ENCODE measurements around the gene NPIPB12.
"Not testable (repeated sequence)": the region's sequence is repeated elsewhere in the genome, so short reads cannot be mapped to it uniquely, and the experiment has no call there.

Gene NPIPB12

DNA sequence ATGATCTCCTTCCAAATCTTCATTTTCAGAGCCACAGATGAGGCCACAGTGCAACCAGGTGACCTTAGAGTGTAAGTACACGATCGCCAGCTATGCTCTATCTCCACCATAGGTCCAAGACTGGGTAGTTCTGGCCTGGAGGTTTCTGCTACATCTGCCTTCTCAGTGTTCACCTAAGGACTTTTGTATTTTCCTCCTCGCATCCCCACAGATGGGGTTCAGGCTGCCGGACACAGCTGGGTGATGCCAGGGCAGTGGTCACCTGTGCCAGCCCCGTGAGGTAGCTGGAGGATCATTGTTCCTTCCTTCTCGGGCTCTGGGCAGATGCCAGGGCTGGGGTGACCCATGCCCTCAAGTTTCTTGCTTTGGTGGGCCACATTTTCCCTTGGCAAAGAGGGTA lies at the start of gene NPIPB12:
Gene NPIPB12, minus strand, starts transcription at position 101 of the 400 bp plus-strand sequence.
- not testable (repeated sequence) for H3K79me2 ChIP-seq (ENCODE audit: low read length); H4K20me1 ChIP-seq (ENCODE audit: insufficient read depth, low read length); H3K9me3 ChIP-seq (ENCODE audit: insufficient read depth, low read length); H2AFZ ChIP-seq (ENCODE audit: low read depth, low read length); H3K4me1 ChIP-seq (ENCODE audit: low read length); H3K4me2 ChIP-seq (ENCODE audit: low read length); H3K27me3 ChIP-seq (ENCODE audit: low read depth, low read length); H3K9ac ChIP-seq (ENCODE audit: low read length); H3K27ac ChIP-seq (ENCODE audit: low read length); H3K4me3 ChIP-seq (ENCODE audit: low read length); H3K36me3 ChIP-seq (replicated peaks; ENCODE audit: low read depth, low read length)

- H3K27me3 ChIP-seq (ENCODE audit: low read depth, low read length); H3K79me2 ChIP-seq (ENCODE audit: low read length); H3K9me3 ChIP-seq (ENCODE audit: insufficient read depth, low read length); H4K20me1 ChIP-seq (ENCODE audit: insufficient read depth, low read length); H3K27ac ChIP-seq (ENCODE audit: low read length); H2AFZ ChIP-seq (ENCODE audit: low read depth, low read length); H3K36me3 ChIP-seq (replicated peaks; ENCODE audit: low read depth, low read length); H3K9ac ChIP-seq (ENCODE audit: low read length); H3K4me3 ChIP-seq (ENCODE audit: low read length); H3K4me2 ChIP-seq (ENCODE audit: low read length); H3K4me1 ChIP-seq (ENCODE audit: low read length): not testable (repeated sequence)
Observed at GRCh38 chr16:29521520-29521919, 15.3 kb upstream of the NPIPB12 start.

- H3K9ac ChIP-seq (ENCODE audit: low read length); H4K20me1 ChIP-seq (ENCODE audit: insufficient read depth, low read length); H3K4me3 ChIP-seq (ENCODE audit: low read length); H3K4me2 ChIP-seq (ENCODE audit: low read length); H2AFZ ChIP-seq (ENCODE audit: low read depth, low read length); H3K9me3 ChIP-seq (ENCODE audit: insufficient read depth, low read length); H3K79me2 ChIP-seq (ENCODE audit: low read length); H3K4me1 ChIP-seq (ENCODE audit: low read length); H3K27ac ChIP-seq (ENCODE audit: low read length); H3K27me3 ChIP-seq (ENCODE audit: low read depth, low read length); H3K36me3 ChIP-seq (replicated peaks; ENCODE audit: low read depth, low read length): not testable (repeated sequence)
Observed at GRCh38 chr16:29482276-29482675, 23.9 kb downstream of the NPIPB12 start.

DNA sequence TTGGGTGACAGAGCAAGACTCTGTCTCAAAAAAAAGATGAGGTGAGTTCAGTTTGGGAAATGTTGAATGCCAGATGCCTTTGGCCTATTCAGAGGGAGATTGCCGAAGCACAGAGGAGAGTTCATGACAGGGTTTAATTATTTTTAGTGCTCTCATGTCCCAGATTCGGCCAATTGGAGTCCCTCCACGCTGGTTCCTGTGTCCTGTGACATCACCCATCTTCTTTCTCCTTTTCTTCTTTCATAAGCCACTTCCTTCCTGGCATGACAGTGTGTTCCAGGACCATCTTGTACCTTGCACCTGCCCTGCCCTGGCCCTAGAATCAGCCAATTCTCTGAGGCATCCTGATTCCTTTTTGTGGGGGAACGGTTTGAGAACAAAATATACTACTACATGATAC lies 34.1 kb downstream of the NPIPB12 start:
- not testable (repeated sequence) for H3K9ac ChIP-seq (ENCODE audit: low read length); H3K4me1 ChIP-seq (ENCODE audit: low read length); H4K20me1 ChIP-seq (ENCODE audit: insufficient read depth, low read length); H3K9me3 ChIP-seq (ENCODE audit: insufficient read depth, low read length); H3K79me2 ChIP-seq (ENCODE audit: low read length); H3K27ac ChIP-seq (ENCODE audit: low read length); H2AFZ ChIP-seq (ENCODE audit: low read depth, low read length); H3K4me2 ChIP-seq (ENCODE audit: low read length); H3K4me3 ChIP-seq (ENCODE audit: low read length); H3K36me3 ChIP-seq (replicated peaks; ENCODE audit: low read depth, low read length); H3K27me3 ChIP-seq (ENCODE audit: low read depth, low read length)

DNA sequence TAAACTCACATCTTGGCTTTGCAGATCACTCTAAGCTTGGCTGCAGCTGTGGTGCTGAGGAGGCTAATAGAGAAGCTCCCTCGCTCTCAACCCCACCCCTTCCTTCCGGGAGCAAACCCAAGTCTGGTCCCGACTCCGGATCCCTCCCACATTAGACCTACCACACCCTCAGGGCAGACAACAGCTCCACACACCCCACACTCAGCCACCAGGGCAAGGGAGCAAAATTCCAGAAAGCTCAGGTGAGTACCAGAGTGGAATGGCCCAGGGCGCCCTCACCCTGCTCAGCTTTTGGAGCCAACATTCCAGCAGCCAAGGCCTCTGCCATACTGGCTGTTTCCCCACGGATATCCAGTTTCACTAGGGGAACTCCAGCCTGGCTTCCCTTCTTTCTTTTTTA lies 36.5 kb downstream of the NPIPB12 start:
- H3K27me3 ChIP-seq (ENCODE audit: low read depth, low read length); H3K79me2 ChIP-seq (ENCODE audit: low read length); H3K4me1 ChIP-seq (ENCODE audit: low read length); H3K36me3 ChIP-seq (replicated peaks; ENCODE audit: low read depth, low read length); H3K9me3 ChIP-seq (ENCODE audit: insufficient read depth, low read length); H4K20me1 ChIP-seq (ENCODE audit: insufficient read depth, low read length); H3K27ac ChIP-seq (ENCODE audit: low read length); H3K9ac ChIP-seq (ENCODE audit: low read length); H3K4me3 ChIP-seq (ENCODE audit: low read length); H3K4me2 ChIP-seq (ENCODE audit: low read length); H2AFZ ChIP-seq (ENCODE audit: low read depth, low read length): not testable (repeated sequence)

GRCh38 chr16:29467654-29468366 lies 38.4 kb downstream of the NPIPB12 start:
- H3K4me3 ChIP-seq (ENCODE audit: low read length); H3K4me1 ChIP-seq (ENCODE audit: low read length); H3K4me2 ChIP-seq (ENCODE audit: low read length): not testable (repeated sequence)

GRCh38 chr16:29466904-29467303 lies 39.3 kb downstream of the NPIPB12 start:
- H3K36me3 ChIP-seq (replicated peaks; ENCODE audit: low read depth, low read length); H4K20me1 ChIP-seq (ENCODE audit: insufficient read depth, low read length); H3K27me3 ChIP-seq (ENCODE audit: low read depth, low read length); H2AFZ ChIP-seq (ENCODE audit: low read depth, low read length); H3K27ac ChIP-seq (ENCODE audit: low read length); H3K4me3 ChIP-seq (ENCODE audit: low read length); H3K79me2 ChIP-seq (ENCODE audit: low read length); H3K9me3 ChIP-seq (ENCODE audit: insufficient read depth, low read length); H3K9ac ChIP-seq (ENCODE audit: low read length); H3K4me2 ChIP-seq (ENCODE audit: low read length); H3K4me1 ChIP-seq (ENCODE audit: low read length): not testable (repeated sequence)

More at GRCh38 chr16:29467654-29468366, 38.4 kb downstream of the NPIPB12 start:
- H3K36me3 ChIP-seq (replicated peaks; ENCODE audit: low read depth, low read length); H2AFZ ChIP-seq (ENCODE audit: low read depth, low read length); H3K27ac ChIP-seq (ENCODE audit: low read length); H3K9ac ChIP-seq (ENCODE audit: low read length); H3K79me2 ChIP-seq (ENCODE audit: low read length); H4K20me1 ChIP-seq (ENCODE audit: insufficient read depth, low read length); H3K9me3 ChIP-seq (ENCODE audit: insufficient read depth, low read length); H3K27me3 ChIP-seq (ENCODE audit: low read depth, low read length): not testable (repeated sequence)

- H4K20me1 ChIP-seq (ENCODE audit: insufficient read depth, low read length); H3K27ac ChIP-seq (ENCODE audit: low read length); H3K79me2 ChIP-seq (ENCODE audit: low read length); H3K36me3 ChIP-seq (replicated peaks; ENCODE audit: low read depth, low read length); H3K27me3 ChIP-seq (ENCODE audit: low read depth, low read length); H3K9me3 ChIP-seq (ENCODE audit: insufficient read depth, low read length); H2AFZ ChIP-seq (ENCODE audit: low read depth, low read length); H3K4me3 ChIP-seq (ENCODE audit: low read length); H3K9ac ChIP-seq (ENCODE audit: low read length); H3K4me1 ChIP-seq (ENCODE audit: low read length); H3K4me2 ChIP-seq (ENCODE audit: low read length): not testable (repeated sequence)
Observed at GRCh38 chr16:29465985-29466824, 40.0 kb downstream of the NPIPB12 start.

DNA sequence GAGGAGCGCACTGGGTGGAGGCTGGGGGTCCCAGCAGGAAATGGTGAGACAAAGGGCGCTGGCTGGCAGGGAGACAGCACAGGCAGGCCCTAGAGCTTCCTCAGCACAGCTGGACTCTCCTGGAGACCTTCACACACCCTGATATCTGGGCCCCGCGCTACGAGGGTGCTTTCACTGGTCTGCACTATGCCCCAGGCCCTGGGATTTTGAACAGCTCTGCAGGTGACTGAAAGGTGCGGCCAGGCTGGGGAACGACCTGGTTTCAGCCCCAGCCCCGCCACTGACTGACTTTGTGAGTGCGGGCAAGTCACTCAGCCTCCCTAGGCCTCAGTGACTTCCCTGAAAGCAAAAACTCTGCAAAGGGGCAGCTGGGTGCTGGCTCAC lies 45.6 kb downstream of the NPIPB12 start:
- H3K9ac ChIP-seq (ENCODE audit: low read length); H2AFZ ChIP-seq (ENCODE audit: low read depth, low read length); H3K4me2 ChIP-seq (ENCODE audit: low read length); H3K79me2 ChIP-seq (ENCODE audit: low read length); H3K4me1 ChIP-seq (ENCODE audit: low read length); H4K20me1 ChIP-seq (ENCODE audit: insufficient read depth, low read length); H3K4me3 ChIP-seq (ENCODE audit: low read length); H3K27ac ChIP-seq (ENCODE audit: low read length); H3K9me3 ChIP-seq (ENCODE audit: insufficient read depth, low read length); H3K27me3 ChIP-seq (ENCODE audit: low read depth, low read length); H3K36me3 ChIP-seq (replicated peaks; ENCODE audit: low read depth, low read length): not testable (repeated sequence)

All from OCI-LY3 (cell line).